ENCODE measurements around the gene EDN3.

DNA sequence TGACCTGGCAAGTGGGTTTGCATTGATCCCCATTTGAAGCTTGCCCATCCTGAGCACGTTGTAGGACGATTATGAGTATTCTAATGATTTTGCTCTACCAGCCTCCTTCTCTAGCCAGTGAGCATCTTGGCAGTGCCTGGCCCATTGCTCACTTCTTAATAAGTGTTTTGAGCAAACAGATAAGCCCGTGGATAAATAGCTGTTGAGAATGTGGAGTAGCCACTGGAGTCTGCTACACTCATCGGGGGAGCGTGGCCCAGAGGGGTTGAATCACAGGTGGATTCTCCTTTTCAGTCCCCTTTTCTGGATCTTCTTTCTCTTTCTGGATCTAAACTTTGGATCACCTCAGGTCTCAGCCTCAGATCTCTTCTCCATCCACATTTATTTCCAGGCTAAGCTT is 15.9 kb upstream of the EDN3 start:
- no peak for TF ChIP-seq POLR2AphosphoS5 (IDR thresholded peaks at IDR 0.05; ENCODE audit: low read depth, low read length)
- TF ChIP-seq, protein P1, sequence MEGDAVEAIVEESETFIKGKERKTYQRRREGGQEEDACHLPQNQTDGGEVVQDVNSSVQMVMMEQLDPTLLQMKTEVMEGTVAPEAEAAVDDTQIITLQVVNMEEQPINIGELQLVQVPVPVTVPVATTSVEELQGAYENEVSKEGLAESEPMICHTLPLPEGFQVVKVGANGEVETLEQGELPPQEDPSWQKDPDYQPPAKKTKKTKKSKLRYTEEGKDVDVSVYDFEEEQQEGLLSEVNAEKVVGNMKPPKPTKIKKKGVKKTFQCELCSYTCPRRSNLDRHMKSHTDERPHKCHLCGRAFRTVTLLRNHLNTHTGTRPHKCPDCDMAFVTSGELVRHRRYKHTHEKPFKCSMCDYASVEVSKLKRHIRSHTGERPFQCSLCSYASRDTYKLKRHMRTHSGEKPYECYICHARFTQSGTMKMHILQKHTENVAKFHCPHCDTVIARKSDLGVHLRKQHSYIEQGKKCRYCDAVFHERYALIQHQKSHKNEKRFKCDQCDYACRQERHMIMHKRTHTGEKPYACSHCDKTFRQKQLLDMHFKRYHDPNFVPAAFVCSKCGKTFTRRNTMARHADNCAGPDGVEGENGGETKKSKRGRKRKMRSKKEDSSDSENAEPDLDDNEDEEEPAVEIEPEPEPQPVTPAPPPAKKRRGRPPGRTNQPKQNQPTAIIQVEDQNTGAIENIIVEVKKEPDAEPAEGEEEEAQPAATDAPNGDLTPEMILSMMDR (IDR thresholded peaks at IDR 0.05; ENCODE audit: control extremely low read depth in 1 of 3, insufficient read depth in 1 of 3, low read depth in 1 of 3, low read length in 3 of 3), result no peak
- no peak for TF ChIP-seq BRCA1 (IDR thresholded peaks at IDR 0.05; ENCODE audit: low read depth, low read length)
- TF ChIP-seq TAF1 (IDR thresholded peaks at IDR 0.05; ENCODE audit: low read depth, low read length), result no peak
- TF ChIP-seq, protein P2, sequence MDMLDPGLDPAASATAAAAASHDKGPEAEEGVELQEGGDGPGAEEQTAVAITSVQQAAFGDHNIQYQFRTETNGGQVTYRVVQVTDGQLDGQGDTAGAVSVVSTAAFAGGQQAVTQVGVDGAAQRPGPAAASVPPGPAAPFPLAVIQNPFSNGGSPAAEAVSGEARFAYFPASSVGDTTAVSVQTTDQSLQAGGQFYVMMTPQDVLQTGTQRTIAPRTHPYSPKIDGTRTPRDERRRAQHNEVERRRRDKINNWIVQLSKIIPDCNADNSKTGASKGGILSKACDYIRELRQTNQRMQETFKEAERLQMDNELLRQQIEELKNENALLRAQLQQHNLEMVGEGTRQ (IDR thresholded peaks at IDR 0.05; ENCODE audit: low read length), result no peak
- TF ChIP-seq HDAC2 (IDR thresholded peaks at IDR 0.05; ENCODE audit: borderline replicate concordance in 1 of 2, low read depth in 2 of 2, low read length in 2 of 2), result no peak
